GM19328 (cell line): ENCODE data around the gene FMN1.
A peak's percentile ranks its signal among the peaks of the same experiment; 100 is the strongest.

Experiments
- ATAC-seq: cut with Tn5 transposase; IDR thresholded peaks from one replicate; pipeline ENCODE4 v1.9.1; 2021; ENCODE audit warnings: mild to moderate bottlenecking, moderate library complexity; ENCODE audit not compliant: unreplicated experiment

FMN1 gene

DNA sequence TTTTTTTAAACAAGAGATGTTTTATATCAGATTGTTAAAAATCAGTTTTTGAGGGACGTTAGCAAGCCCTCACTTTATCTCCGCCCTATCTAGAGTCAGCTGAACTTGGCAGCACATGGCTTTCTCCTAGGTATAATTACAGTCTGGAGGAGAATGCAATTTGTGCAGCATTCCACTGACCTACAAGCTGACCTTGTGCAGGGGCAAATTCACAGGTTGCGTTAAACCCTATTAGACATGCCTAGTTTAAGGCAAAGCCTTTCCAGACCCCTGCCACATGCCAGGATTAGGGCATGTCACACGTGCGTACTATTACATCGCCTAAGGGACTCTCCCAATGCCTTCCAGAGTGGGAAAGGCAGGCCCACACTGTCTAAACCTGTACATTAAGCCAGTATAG is 252.7 kb downstream of the FMN1 start:
- no peak for ATAC-seq

DNA sequence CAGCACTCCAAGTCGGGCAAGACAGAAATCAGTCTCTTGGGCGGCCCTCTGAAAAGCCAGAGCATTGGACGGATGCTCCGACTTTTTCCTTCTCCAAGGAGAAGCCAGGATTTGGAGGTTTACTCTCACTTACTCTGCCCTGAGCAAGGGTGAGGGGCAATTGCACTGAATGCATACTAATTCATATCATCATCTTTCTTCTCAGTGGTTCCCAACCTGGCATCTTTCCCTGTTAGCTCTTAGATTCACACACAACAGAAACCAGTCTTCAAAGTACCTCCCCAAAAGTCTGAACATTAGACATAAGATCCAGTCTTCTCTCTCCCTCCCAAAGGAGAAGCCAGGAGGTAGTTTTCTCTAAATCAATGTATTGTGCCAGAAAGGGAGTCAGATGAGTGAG is 257.5 kb downstream of the FMN1 start:
- ATAC-seq: no peak

DNA sequence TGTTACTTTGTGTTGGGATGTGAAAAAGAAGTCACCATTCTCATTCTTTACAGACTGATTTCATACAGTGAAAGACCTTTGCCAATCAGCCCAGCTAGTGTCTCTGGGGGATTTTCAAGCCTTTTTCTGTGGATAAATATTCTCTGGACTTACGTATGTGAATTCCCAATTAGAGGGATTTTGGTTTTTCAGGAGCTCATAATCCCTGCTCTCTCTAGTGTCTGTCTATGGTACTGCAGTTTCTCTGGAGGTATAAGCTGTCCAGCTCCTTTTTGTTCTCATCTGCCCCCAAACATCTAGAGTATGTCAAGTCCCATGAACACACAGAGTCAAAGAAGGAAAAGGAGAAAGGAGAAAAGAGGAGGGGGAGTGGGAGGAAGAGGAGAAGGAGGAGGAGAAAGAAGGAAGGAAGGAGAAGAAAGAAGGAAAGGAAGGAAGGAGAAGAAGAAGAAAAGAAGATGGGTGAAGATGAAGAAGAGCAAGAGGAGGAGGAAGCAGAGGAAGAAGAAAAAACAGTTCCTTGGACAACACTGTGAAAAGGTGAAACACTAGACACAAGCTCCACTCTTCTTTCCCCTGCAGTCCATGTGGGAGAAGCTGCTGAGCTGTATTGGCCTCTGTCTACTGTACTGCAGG is 258.1 kb downstream of the FMN1 start:
- ATAC-seq: no peak

DNA sequence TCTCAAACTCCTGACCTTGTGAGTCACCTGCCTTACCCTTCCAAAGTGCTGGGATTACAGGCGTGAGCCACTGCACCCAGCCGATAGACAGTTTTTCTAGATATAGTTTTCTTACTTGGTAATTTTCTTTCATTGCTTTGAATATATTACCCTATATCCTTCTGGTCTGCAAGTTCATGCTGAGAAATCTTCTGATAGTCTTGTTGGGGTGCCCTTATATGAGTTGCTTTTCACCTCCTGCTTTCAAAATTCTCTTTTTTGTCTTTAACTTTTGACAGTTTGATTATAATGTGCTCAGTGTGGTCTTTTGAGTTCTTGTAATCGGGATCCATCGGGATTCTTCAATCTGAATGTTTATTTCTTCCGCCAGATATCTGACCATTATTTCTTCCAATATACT is 259.4 kb downstream of the FMN1 start:
- ATAC-seq: no peak

DNA sequence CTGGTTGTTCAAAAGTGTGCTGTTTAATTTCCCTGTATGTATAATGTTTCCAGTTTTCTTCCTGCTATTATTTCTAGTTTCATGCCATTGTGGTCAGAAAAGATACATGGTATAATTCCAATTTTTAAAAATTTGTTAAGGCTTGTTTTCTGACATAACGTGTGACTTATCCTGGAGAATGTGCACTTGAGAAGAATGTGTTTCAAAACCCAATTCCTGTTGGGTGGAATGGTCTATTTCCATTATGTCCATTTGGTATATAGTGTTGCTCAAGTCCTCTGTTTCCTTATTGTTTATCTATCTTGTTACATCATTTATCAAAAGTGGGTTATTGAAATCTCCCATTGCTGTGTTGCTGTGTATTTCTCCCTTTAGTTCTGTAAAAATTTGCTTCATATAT is 261.3 kb downstream of the FMN1 start:
- ATAC-seq: no peak

DNA sequence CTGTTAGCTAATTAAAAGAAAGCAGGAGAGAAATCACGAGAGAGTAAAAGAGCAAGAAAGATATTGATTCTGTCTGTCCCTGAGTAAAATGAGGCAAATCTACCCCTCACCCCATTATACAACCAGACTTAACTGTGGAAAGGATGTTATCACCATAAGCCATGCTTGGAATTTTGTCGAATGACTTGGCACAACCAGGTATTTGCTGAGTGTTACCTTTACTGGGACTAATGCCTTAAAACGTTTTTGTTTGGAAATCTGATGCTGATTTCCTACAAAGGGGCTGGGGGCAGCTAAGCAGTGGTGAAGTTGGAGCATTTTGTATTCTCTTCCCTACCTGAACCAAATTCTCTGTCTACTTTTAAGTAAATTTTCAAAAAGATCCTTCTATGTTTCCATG is 265.6 kb downstream of the FMN1 start:
- ATAC-seq: no peak

DNA sequence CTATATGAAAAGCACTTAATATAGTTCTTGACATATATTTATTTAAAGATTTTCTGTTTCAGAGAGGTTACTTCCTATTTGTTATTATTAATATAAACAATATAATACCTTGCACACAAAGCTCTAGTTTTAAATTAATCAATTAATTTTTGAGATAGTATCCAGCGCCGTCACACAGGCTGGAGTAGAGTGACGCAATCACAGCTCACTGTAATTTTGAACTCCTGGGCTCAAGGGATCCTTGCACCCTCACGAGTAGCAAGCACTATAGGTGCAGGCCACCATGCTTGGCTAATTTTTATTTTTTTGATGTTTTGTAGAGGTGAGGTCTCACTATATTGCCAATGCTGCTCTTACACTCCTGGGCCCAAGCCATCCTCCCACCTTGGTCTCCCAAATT is 267.4 kb downstream of the FMN1 start:
- ATAC-seq: no peak

DNA sequence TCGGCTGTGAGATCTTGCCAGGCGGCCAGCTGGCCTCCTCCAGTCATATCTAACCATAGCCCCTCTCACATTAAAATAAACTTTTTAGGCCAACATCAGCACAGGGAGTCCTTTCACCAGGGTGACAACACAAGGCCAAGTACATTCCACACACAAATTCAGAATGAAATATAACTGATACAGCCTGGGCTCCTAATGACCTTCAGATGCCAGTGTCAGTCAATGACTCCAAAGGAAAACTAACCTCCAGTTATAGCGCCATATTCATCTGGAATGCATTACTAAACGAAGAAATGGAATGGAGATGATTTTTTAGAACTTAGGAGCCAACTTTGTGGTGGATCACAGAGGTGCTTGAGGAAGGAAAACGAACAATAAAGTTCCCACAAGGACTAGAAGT is 271.3 kb downstream of the FMN1 start:
- ATAC-seq: no peak

DNA sequence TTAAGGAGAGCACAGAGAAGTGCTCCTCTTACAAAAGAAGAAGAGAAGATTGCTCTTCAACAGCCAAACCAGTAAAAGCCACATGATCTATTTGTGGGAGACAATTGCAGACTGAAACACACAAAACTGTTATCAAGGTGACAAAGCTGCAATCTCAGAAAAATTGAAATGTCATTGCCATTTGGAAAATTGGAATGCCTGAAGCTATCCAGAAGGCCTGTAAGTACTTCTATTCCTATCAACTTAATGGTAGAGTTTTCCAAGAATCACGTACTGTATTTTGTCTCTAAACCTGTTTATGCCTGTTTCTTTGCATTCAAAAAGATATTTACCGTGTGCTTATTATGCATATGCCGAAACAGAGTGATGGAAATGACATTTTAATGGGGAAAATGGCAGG is 272.0 kb downstream of the FMN1 start:
- no peak for ATAC-seq

DNA sequence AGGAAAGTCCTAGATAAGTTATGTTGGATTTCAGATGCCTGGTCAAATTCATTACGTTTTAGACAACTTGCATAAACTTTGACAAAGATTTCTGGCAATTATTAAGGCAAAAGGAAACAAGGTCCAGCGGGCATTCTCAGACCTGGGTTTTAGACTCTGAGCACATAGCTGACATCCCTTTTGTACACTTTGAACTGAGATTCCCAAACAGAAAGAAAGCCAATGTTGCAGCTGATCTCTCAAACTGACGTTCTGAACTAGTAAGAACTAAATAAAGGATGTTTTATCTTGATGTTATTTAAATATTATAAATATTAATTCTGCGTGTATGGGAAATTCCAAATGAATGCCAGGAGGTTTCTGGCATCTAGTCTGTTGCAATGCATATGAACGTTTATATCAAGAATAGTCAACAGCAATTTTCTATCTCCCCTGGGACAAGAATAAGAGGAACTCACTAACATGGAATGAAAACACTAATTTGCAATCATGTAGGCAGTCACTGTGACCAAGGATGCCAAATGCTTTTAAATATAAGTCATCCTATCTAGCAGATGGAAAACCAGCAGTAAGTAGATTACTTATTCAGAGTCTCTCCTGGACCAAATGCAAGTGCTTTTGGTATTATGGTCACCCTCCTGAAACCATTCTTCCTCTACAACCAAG is 274.6 kb downstream of the FMN1 start:
- no peak for ATAC-seq

DNA sequence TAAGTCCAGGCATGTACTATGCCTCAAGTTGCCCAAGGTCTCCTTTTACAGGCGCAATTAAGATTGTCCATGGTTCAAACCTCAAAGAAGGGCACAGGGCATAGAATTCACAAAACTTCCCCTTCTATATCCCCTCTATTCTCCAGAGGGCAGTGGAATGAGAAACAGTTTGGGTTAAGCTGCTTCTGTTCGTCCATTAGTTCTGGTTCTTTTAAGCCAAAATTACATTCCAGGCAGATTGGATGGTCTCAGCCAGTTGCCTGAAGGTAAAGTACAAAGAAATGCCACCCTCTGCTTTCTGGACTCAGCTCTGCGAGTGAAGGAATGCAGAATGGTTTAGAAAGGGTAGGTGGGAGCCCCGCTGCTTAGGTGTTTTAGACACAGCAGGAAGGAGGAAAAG is 276.0 kb downstream of the FMN1 start:
- ATAC-seq: no peak

DNA sequence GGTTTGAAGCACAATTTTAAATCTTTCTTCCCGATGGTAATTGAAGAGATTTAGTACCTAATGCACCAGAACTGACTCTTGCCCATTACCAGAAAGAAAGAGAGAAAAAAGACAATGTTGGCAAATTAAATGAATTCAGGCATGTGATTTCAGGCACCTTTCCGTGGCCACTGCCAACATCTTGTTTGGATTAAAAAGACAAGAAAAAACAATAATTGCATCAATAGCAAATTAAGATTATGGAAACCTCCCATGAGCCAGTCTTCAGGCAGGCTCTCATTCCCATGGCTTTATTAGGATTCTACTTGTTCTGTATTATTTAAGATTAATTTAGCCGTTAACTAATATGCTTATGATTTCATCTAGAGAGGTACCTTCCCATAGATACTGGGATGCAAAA is 283.7 kb downstream of the FMN1 start:
- no peak for ATAC-seq

DNA sequence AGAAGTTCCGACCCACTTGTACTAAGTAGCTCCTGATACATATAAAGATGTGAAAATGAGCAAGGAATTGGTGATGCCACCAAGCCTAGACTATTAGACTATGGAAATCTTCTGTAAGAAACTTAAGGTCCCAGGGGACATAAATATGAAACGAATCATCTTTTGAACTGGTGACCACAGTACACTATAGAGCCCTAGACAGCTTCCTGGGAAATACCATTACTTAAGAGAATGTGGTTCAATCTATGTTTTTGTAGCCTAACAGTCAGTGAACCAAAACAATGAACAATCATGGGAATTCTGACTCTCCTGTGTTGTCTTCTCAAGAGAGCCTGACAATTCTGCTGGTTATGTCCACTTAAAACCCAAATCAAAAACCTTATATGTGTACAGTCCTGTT is 285.1 kb downstream of the FMN1 start:
- ATAC-seq: no peak

DNA sequence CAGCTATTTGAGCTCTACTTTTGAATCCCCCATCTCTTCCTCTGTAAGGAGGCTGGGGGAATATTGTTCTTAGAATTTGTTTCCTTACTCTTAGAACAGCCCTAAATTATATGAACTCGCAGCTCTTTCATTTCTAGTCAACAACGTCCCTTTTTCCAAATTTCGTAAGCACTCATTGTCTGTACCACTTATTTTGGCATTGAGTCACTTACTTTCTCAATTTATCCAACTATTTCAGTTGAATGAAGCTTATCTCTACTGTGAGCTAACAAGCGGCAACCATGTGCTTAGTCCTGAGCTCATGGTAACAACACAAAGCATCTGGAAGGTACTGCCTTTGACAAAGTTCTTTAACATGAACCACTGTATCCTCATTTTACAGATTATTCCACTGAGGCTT is 285.6 kb downstream of the FMN1 start:
- ATAC-seq: no peak

DNA sequence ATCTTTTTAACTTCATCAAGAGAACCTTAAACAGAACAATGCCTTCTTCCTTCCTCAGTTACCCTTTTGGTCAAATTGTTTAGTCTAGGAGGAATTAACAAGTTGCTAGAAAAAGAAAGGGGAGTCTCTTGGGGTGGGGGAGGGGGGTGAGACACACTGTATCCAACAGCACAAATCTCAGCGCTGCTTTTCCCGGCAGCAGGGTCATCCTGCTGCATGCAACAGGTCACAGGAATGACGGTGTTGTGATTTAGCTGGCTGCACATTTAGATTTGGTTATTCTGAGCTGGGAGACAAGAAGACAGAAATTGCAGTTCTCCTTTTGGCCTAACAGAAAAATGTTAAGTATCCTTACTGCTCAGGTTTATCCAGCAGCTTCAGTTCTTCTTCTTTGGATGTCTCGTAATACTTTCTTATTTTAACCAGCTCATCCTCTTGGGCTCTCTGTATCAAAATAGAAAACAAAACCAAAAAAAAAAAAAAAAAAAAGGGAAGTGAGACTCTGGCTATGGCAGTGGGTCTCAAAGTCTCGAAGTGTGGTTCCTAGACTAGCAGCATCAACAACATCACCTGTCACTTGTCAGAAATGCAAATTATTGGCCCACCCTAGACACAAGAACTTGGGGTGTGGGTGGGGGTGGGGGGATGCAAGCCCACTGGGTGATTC is 286.2 kb downstream of the FMN1 start:
- peak; percentile 74 for ATAC-seq

DNA sequence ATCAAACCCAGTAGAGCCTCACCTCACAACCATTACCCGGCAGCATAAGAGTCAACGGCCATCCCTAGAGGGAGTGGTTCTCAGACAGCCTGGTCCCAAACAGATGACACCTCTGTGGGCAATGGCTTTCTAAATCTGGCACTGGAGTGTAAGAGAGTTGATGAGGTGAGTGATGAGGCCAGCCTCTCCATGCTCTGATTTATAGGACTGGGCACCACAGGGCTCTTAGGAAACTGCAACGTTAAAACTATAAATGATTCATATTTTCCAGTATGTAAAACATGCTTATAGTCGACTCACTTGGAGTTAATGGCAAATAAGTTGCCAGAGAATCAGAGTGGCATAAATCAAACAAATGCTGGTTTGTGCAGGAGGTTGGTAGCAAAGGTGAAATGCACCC is 289.0 kb downstream of the FMN1 start:
- no peak for ATAC-seq

DNA sequence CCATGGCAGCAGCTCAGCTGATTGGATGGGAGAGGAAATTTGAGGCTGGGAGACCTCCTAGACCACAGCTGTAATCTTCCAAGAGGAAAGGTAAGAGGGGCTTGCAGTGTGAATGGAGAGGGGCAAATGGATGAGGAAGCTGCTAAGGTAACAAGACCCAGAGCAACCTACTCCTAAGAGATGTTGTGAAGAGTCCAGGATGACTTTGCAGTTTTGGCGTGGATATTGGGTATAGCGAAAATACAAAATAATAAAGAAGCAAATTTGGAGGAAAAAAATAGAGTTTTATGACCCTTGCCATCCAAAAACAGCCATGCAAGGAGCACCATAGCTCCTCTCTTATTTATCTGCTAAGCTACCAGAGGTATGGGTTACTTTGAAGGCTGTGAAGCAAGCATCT is 290.1 kb downstream of the FMN1 start:
- ATAC-seq: no peak

DNA sequence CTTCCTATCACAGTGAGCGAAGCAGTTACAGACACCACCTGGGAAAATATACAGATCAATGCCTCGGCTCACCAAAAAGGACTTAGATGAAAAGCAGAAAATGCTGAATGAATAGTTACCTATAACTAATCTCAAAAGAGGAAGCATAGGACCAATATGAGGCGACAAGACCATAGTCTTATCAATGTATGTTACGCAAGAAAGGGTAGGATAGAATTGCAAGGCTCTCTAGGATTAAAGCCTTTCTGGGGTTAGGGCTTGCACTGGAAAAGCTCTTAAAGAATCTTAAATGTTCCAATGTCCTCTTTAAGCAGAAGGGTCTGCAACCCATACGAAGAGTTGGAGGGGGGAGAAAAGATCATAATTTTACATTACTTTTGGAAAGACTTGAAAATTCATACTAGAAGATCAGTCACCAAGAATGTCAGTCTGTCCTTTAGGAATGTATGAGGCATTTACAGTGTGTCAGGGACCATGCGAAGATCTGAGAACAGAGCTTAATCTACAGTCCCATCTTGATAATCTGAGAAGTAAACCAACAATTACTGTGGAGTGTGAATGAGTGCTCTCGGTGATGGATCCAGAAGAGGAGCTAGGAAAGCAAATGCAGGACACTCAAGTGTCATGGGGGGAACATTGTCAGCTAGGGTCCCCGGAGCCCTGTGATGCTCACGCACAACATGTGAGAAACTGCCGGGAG is 290.8 kb downstream of the FMN1 start:
- ATAC-seq: no peak

DNA sequence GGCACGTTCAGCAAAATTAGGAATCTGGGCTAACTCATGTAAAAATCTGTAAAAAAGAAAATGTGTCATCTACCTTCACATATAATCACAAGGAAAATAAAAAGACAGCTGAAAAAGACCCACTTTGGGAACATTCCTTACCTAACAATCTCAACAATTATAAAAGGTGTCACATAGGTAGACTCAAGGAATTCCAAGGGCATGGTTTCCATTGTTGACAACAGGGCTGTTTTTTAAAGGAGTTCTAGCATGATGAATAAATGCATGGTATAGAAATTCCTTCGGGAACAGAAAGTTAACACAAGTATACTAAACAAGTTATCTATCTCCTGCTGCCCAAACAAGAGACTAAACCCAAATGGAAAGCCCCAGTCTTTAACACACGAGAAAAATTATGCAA is 292.5 kb downstream of the FMN1 start:
- no peak for ATAC-seq

DNA sequence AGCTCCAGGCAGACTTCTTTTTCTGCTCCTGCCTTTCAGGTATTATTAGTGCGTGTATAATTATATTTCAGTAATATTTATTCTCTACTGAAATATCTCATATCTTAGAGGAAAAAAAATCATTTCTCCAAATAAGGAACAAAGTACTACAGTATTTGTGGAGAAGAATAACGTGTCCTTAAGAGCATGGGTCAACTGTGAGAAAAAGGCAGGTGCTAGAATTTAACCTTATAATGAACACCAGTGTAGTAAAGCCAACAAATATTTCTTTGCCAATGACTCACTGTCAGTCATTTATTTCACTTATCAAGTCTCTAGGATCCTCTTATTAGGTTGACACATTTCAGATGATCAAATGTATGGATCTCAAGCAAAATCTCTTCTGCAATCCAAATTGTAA is 293.3 kb downstream of the FMN1 start:
- ATAC-seq: no peak

DNA sequence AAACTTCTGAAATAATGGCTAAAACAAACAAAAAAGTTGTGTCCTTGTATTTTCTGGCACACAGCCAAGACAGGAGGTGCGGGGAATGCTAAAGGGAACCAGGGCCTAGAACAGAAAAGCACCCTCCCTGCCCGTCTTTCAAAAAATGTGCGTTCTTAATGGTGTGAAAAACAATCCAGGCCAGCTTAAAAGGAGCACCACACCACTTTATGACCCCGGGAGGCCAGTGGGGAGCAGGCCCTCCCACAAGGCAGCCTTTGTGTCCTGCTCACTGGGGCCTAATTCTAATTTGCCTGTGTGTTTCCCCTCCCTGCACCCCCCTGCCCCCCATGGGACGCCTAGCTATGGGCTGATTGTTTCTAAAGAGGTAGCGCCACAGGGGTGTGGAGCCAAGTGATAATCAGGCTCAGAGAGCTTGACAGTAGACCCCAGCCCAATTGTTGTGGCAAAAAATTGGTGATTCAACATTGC is 295.4 kb downstream of the FMN1 start:
- ATAC-seq: no peak

DNA sequence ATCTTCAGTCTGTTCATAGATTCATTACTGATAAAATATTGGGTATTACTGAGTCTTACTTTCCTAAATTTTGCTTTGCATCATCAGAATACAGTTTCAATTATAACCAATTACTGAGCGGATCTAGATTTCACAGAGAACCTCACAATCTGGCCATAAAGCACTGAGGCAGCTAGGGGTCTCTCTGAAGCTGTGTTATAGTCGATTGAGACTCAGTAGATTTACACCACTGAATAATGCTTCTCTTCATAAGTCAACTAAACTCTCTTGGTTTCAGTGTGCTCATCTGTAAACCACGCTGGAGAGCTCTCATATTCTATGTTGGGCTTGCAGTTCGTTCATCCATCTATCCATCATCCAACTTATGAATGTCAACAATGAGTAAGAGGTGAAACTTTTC is 296.1 kb downstream of the FMN1 start:
- no peak for ATAC-seq
